ENCODE results near the gene PRPF6.

The PRPF6 gene

DNA sequence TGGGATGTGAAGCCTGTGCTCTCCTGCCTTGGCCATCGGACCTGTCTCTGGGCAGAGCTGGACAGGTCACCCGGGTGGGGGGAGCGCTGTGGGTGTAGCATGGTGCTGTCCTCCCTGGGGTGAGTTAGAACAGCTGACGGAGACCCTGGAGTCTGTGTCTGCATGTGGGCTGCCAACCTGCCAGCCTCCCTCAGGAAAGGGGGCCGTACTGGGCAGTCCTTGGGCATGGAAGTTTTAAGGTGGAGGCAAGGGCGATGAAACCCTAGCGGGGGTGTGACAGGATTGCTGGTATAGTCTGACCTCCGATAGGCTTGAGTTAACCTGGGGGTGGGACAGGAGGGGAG lies 66.1 kb downstream of the PRPF6 start:
- in situ Hi-C loops (cut with HindIII; ENCODE audit: low sequenced_read_pairs), result no loop called here

DNA sequence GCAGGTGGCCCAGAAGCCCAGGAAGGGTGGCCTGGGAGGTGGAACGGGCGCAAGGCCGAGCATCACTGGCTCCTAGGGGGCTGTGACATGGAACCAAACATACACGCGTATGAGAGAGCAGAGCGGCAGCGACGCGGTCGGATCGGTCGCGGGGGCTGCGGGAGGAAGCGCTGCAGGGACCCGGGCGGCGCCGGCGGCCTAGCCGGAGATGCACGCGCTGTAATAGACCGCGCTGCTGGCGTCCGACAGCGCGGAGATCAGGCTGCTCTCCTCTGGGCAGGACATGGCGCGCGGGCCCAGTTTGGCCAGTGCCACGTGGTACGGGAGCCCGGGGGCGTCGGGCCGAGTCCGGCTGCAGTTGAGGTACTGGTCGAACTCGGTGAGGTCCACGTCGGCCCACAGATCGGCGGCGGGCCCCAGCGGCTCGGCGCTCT lies 67.1 kb downstream of the PRPF6 start:
- TF ChIP-seq, protein P1, sequence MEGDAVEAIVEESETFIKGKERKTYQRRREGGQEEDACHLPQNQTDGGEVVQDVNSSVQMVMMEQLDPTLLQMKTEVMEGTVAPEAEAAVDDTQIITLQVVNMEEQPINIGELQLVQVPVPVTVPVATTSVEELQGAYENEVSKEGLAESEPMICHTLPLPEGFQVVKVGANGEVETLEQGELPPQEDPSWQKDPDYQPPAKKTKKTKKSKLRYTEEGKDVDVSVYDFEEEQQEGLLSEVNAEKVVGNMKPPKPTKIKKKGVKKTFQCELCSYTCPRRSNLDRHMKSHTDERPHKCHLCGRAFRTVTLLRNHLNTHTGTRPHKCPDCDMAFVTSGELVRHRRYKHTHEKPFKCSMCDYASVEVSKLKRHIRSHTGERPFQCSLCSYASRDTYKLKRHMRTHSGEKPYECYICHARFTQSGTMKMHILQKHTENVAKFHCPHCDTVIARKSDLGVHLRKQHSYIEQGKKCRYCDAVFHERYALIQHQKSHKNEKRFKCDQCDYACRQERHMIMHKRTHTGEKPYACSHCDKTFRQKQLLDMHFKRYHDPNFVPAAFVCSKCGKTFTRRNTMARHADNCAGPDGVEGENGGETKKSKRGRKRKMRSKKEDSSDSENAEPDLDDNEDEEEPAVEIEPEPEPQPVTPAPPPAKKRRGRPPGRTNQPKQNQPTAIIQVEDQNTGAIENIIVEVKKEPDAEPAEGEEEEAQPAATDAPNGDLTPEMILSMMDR (IDR thresholded peaks at IDR 0.05; ENCODE audit: low read depth, low read length, missing control alignments), result no peak
- no peak overlapping the region for H3K4me3 ChIP-seq (ENCODE audit: low read depth, low read length)
- no peak for DNase-seq (ENCODE audit: low read depth)
- in situ Hi-C loops (cut with HindIII; ENCODE audit: low sequenced_read_pairs), result no loop called here

More for the DNA sequence above, 66.1 kb downstream of the PRPF6 start:
- TF ChIP-seq, protein P1 (IDR thresholded peaks at IDR 0.05; ENCODE audit: low read depth, low read length, missing control alignments), result no peak
- DNase-seq (ENCODE audit: low read depth), result no peak
- no peak overlapping the region for H3K4me3 ChIP-seq (ENCODE audit: low read depth, low read length)

- no peak overlapping the region for H3K4me3 ChIP-seq (ENCODE audit: low read depth, low read length)
- TF ChIP-seq, protein P1 (IDR thresholded peaks at IDR 0.05; ENCODE audit: low read depth, low read length, missing control alignments), result no peak
- no peak for DNase-seq (ENCODE audit: low read depth)
- in situ Hi-C loops (cut with HindIII; ENCODE audit: low sequenced_read_pairs), result no loop called here
Observed at GRCh38 chr20:64048402-64049044, 67.6 kb downstream of the PRPF6 start.

DNA sequence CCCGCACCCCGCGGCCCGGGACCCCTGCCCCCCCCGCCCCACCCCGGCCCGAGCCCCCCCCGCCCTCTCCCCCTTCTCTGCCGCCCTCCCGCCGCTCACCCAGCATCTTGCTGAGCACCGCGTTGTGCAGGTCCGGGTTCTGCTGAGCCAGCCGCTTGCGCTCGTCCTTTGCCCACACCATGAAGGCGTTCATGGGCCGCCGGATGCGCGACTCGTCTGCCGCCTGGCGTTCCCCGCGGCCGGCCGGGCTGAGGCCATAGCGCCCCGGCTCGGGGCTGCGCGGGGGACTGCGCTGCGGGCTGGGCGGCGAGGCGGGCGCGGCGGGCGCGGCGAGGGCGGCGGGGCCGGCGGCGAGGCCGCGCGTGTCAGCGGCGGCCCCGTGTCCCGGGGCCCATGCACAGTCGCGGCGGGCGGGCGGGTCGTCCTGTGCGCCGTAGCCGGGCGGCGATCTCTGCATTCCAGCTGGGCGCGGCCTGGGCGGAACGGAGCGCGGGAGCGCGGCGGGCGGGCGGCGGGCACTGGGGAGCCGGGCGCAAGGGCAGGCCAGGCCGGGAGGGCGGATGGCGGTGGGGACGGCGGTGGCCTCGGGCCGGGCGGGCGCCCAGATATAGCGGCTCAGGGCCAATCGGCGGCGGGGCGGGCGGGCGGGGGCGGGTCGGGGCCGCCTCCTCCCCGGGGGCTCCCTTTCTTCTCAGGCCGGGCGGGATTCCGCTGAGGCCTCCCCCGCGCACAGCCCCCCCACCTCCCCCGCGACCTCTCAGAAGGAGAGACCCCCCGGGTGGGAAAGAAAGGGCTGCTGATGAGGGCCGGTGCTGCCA lies 68.3 kb downstream of the PRPF6 start, which contains the start of gene SOX18:
Gene SOX18 (minus strand): TSS at position 580 of the 818 bp plus-strand sequence. CDS start 123 bp downstream, at position 457.
- TF ChIP-seq, protein P1 (IDR thresholded peaks at IDR 0.05; ENCODE audit: low read depth, low read length, missing control alignments), result no peak
- in situ Hi-C loops (cut with HindIII; ENCODE audit: low sequenced_read_pairs), result no loop called here
- DNase-seq (ENCODE audit: low read depth), result no peak
- H3K4me3 ChIP-seq (ENCODE audit: low read depth, low read length), result no peak within 1 kb of the TSS

DNA sequence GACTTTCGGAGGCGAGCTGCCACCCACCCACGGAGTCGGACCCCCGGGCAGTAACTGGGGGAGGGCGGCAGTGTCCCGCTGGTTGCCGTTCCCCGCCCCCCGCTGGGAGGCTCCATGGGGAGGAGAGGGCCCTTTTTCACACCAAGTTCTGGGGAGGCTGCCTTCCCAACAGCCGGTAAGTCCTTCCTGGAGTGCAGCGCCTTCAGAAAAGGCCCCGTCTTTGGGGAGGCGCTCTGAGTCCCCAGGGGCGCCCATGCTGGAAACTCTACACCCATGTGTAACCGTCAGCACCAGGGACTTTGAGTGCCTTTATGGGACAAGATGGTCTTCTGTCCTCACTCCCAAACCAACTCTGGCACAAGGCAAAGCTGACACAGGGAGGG lies 68.9 kb downstream of the PRPF6 start:
- DNase-seq (ENCODE audit: low read depth), result no peak
- in situ Hi-C loops (cut with HindIII; ENCODE audit: low sequenced_read_pairs), result loop anchor here (5.0 kb wide), 1 partner anchor 48 kb away; no protein-coding TSS in a partner anchor
- H3K4me3 ChIP-seq (ENCODE audit: low read depth, low read length), result no peak overlapping the region
- TF ChIP-seq, protein P1 (IDR thresholded peaks at IDR 0.05; ENCODE audit: low read depth, low read length, missing control alignments), result no peak

DNA sequence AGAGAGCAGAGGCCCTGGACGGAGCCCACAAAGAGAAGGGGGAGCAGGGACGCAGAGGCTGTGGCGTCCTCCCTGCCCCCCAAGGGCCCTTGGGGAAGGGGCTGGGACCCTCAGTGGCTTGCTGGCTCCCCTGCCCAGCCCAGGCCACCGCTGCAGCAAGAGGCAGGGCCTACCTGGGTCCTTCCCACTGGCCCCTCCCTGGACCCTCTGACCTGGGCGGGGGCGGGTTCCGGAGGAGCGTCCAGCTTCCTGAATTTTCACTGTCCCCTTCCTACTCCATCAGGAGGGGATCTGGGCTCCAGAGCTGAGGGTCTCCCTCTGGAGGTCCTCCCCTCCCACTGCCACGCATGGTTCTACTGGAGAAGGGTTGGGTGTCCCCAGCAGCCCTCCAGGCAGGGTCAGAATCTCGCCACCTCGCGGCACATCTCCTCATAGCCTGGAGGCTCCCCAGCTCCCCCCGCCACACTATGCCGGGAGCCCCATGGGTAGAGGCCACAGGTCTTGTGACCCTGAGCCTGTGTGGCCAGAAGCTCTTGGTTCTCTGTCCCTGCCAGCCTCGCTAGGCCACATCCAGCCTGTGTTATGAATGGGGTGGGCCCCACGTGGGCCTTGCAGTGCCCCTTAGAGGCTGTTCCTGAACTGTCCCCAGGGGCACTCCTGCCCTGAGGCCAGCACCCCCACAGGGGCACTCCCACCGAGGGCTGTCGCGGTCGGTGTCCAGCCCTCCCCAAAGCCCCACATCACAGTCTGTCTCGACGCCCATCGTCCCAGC lies 69.5 kb downstream of the PRPF6 start:
- TF ChIP-seq, protein P1 (IDR thresholded peaks at IDR 0.05; ENCODE audit: low read depth, low read length, missing control alignments), result no peak
- H3K4me3 ChIP-seq (ENCODE audit: low read depth, low read length), result no peak overlapping the region
- in situ Hi-C loops (cut with HindIII; ENCODE audit: low sequenced_read_pairs), result loop anchor here (5.0 kb wide), 1 partner anchor 48 kb away; no protein-coding TSS in a partner anchor
- no peak for DNase-seq (ENCODE audit: low read depth)
